Fibroblast of the aortic adventitia (primary cell): ENCODE data around the gene SPDYE9. TPM values are rescaled to one million over a fixed set of nuclear protein-coding genes. Genes with fewer than 3 reads are reported as not detected.
"Not testable (repeated sequence)": the region's sequence is repeated elsewhere in the genome, so short reads cannot be mapped to it uniquely, and the experiment has no call there.

Experiments
- DNase-seq: peaks from one replicate; pipeline ENCODE4 v3.0.0-alpha.2; 2010; ENCODE audit warnings: low read depth
- H3K4me3 ChIP-seq: 2 replicates; pipeline ENCODE4 v1.5.1; 2011; ENCODE audit warnings: low read depth, mild to moderate bottlenecking, control low read depth, low read length, moderate library complexity
- small RNA-seq: library from RNA; depleted of rRNA; stranded (forward); fragments of <200 nt; gene quantifications from one replicate; pipeline ENCODE3, GENCODE V24; 2012
- total RNA-seq: library from RNA; depleted of rRNA; stranded (reverse); fragments of >200 nt; gene quantifications from 2 replicates; pipeline ENCODE4 v1.2.3, GENCODE V29; 2012; ENCODE audit warnings: low replicate concordance

Gene SPDYE9
- total RNA-seq = 0.08 TPM in 1 of 2 replicates, not detected in the other

- not testable (repeated sequence) for H3K4me3 ChIP-seq, DNase-seq
These were observed at the start of gene SPDYE9 for GRCh38 chr7:73085938-73086337. TSS of gene SPDYE9 (minus strand) at chr7:73086038. CDS start at chr7:73084238, 1,800 bp downstream.

- H3K4me3 ChIP-seq, DNase-seq: not testable (repeated sequence)
These were observed 49.0 kb upstream of the SPDYE9 start for GRCh38 chr7:73134866-73135265.

GRCh38 chr7:73132651-73133217 lies 46.9 kb upstream of the SPDYE9 start:
- DNase-seq, H3K4me3 ChIP-seq: not testable (repeated sequence)

- DNase-seq, H3K4me3 ChIP-seq: not testable (repeated sequence)
These were observed 44.8 kb upstream of the SPDYE9 start for GRCh38 chr7:73130612-73131011.

- not testable (repeated sequence) for H3K4me3 ChIP-seq, DNase-seq
These were observed 38.3 kb upstream of the SPDYE9 start for GRCh38 chr7:73124126-73124525.

GRCh38 chr7:73122778-73123447 lies 37.1 kb upstream of the SPDYE9 start:
- not testable (repeated sequence) for DNase-seq, H3K4me3 ChIP-seq

- DNase-seq, H3K4me3 ChIP-seq: not testable (repeated sequence)
These were observed 32.3 kb upstream of the SPDYE9 start for GRCh38 chr7:73118155-73118554.

GRCh38 chr7:73057811-73058210 lies 28.0 kb downstream of the SPDYE9 start, which contains the start of gene SPDYE11:
TSS of gene SPDYE11 (minus strand) at chr7:73057911. CDS start at chr7:73056111, 1,800 bp downstream.
- not testable (repeated sequence) for DNase-seq

GRCh38 chr7:73029666-73030065 lies 56.2 kb downstream of the SPDYE9 start, which contains the start of gene SPDYE8:
TSS of gene SPDYE8 (minus strand) at chr7:73029766. CDS start at chr7:73027966, 1,800 bp downstream.
- H3K4me3 ChIP-seq = not testable (repeated sequence)

More at GRCh38 chr7:73057811-73058210, 28.0 kb downstream of the SPDYE9 start, which contains the start of gene SPDYE11:
- not testable (repeated sequence) for H3K4me3 ChIP-seq

More at GRCh38 chr7:73029666-73030065, 56.2 kb downstream of the SPDYE9 start, which contains the start of gene SPDYE8:
- not testable (repeated sequence) for DNase-seq

Small RNA genes lying within 50 kb of the gene (small RNA-seq; reads per million reads assigned to genes)
- not detected for gene RF00019

Other genes starting within 250 kb of the SPDYE9 start
- gene POM121, start 160.9 kb downstream of the SPDYE9 start, total RNA-seq = 6.3 and 12.2 TPM in 2 replicates
- not detected in 2 replicates for gene TRIM74, start 116.6 kb downstream of the SPDYE9 start, total RNA-seq
- gene SPDYE8, start 56.3 kb downstream of the SPDYE9 start, total RNA-seq = not detected in 2 replicates
- gene SPDYE11, start 28.1 kb downstream of the SPDYE9 start, total RNA-seq = 0.08 TPM in 1 of 2 replicates, not detected in the other
- 16.7 and 20.2 TPM in 2 replicates for gene NSUN5, start 222.8 kb upstream of the SPDYE9 start, total RNA-seq
- gene TRIM50, start 242.0 kb upstream of the SPDYE9 start, total RNA-seq = not detected in 2 replicates
- gene FKBP6, start 242.1 kb upstream of the SPDYE9 start, total RNA-seq = not detected in 2 replicates